NCI-H1048 (cell line): ENCODE results near the gene STRIP2.
"Not testable (repeated sequence)": the region's sequence is repeated elsewhere in the genome, so short reads cannot be mapped to it uniquely, and the experiment has no call there.

Source experiments
- DNase-seq: peaks from one replicate; lab custom pipeline; 2025; lab: John Stamatoyannopoulos, UW

STRIP2 gene, protein sequence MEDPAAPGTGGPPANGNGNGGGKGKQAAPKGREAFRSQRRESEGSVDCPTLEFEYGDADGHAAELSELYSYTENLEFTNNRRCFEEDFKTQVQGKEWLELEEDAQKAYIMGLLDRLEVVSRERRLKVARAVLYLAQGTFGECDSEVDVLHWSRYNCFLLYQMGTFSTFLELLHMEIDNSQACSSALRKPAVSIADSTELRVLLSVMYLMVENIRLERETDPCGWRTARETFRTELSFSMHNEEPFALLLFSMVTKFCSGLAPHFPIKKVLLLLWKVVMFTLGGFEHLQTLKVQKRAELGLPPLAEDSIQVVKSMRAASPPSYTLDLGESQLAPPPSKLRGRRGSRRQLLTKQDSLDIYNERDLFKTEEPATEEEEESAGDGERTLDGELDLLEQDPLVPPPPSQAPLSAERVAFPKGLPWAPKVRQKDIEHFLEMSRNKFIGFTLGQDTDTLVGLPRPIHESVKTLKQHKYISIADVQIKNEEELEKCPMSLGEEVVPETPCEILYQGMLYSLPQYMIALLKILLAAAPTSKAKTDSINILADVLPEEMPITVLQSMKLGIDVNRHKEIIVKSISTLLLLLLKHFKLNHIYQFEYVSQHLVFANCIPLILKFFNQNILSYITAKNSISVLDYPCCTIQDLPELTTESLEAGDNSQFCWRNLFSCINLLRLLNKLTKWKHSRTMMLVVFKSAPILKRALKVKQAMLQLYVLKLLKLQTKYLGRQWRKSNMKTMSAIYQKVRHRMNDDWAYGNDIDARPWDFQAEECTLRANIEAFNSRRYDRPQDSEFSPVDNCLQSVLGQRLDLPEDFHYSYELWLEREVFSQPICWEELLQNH

GRCh38 chr7:129433847-129434674, at the start of gene STRIP2:
Gene STRIP2 (plus strand): TSS chr7:129434432. CDS start chr7:129434473, 41 bp downstream.
- DNase-seq, result peak; percentile 56

GRCh38 chr7:129385116-129385515, 49.1 kb upstream of the STRIP2 start:
- DNase-seq, result no peak

DNA sequence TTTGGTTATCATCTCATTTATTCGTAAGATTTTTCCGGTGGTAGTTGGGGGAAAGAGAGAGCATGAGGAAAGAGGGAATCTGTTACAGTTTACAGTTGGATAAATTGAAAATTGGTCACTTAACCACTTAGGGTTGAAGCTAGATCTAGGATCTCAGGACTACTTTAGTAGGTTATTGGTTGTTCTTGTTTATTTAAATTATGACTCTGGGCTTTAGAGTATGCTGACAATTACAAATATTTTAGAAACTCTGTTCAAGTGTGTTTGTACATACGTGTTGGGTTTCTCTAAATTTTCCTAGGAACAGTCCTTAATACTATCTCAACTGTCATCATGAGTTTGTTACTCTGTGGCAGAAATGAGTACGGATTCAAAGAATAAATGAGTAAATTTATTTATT, 48.6 kb upstream of the STRIP2 start:
- DNase-seq, result no peak

- DNase-seq, result no peak
Measured at GRCh38 chr7:129386506-129386905, 47.7 kb upstream of the STRIP2 start.

GRCh38 chr7:129387537-129387936, 46.7 kb upstream of the STRIP2 start:
- no peak for DNase-seq

- DNase-seq, result no peak
Measured at GRCh38 chr7:129388333-129389098, 45.7 kb upstream of the STRIP2 start.

GRCh38 chr7:129389829-129390228, 44.4 kb upstream of the STRIP2 start:
- DNase-seq, result no peak

GRCh38 chr7:129390314-129390713, 43.9 kb upstream of the STRIP2 start:
- no peak for DNase-seq

DNA sequence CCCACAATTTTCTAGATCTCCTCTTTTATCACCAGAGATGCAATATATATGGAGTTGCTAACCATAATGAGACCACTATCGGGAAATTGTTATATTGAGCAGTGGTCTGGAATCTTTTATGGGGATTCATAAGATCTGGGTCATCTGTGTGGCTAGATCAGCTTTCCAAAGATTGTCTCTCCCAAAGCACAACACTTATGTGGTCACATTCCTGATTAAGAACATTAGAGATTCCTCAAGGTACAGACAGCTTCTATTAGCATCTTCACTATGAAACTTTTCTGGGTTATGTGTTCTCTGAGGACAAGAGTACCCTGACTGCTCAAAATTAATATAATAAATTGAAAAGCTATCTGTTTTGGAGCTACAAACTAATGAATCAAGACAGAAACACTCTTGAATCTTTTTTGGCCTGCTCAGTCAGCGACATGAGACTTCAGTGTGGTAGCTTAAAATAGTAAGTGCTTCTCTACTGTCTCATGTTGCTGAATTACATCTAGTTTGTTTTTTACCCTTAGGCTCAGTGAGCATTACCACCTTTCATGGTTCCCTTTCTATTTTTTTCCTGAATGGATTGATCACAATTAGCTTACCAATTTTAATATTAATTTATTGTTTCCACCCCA, 42.6 kb upstream of the STRIP2 start:
- no peak for DNase-seq

DNA sequence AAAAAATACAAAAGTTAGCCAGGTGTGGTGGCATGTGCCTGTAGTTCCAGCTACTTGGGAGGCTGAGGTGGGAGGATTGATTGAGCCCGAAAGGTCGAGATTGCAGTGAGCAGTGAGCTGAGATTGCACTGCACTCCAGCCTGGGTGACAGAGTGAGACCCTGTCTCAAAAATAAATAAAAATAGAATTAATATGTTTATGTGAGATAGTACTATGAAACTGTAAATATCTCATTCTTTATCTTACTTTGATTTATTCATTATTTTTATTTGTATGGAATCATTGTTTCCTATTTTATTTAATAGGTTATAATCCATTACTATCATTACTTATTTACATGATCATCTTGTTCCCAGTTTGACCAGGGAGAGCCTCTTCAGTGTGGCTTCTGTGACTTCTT, 41.0 kb upstream of the STRIP2 start:
- DNase-seq, result no peak

GRCh38 chr7:129394101-129394500, 40.1 kb upstream of the STRIP2 start:
- no peak for DNase-seq

DNA sequence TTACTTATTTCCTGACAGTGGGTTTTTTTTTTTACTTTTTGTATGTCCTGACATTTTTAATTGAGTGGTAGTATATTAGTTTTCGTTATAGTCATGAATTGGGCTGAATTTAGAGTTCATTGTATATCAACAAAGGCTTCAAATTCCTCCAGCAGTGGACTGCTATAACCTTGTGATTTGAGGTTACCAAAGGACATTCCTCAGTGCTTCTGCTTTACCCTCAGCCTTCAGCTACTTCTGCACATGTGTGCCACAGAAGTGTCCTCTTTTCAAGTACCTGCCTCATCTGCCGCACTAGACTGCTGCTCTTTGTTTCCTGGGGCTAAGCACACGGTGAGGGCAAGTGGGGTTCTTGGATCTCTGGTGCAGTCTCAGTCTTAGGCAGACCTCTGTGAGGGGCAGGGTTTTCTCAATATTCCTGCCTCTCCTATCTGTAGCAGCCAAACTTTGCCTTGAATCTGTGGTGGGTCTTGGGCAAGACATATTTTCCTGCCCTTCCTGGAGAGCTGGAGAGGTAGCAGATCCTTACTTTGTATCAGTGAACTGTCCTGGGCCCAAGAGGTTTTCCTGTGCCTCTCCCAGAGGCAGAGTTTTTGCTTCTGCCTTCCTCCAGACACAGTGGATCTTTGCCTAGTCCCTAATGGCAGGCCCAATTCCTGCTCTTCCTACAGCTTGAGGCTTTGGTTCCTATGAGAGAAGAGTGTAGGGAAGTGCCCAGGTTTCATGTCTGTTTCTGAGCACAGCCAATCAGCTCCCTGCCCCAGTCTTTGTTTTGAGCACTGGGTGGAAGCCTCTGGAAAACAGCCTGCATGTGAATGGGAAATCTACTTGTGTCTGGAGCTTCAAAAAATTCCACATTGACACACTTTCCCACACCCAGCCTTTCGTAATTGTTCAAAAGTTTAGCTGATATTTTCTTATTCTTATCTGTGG, 39.0 kb upstream of the STRIP2 start:
- no peak for DNase-seq

DNA sequence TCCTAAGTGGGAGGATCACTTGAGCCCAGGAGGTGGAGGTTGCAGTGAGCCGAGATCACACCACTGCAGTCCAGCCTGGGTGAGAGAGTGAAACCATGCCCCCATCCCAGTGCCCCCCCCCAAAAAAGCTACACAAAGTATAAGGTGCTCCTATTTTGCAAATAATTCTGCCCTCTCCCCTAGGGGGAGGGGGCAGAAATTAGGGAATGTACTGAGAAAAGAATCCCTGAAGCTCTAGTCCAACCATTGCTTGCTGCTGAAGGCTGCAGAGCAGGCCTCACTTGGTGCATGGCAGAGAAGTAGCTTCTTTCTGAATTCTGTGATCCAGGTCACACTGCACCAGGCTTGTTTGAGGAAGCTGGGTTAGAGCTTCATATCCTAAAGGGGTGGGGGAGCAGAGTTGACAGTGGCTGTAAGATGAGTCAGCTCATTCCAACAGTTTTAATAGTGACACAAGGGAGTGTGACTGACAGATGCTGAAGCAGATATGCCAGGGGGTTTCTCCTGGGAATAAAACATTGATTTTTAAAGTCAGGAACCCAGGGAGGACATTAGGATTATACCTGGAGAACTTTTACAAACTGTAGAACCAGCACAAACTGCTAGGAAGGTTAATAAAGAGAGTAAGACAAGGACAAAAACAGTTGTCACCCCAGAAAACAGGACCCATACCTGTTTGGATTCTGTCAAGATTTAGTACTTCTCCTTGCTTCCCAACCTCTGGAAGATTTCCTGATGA, 32.8 kb upstream of the STRIP2 start:
- DNase-seq, result no peak

- no peak for DNase-seq
Measured at GRCh38 chr7:129401967-129402860, 32.0 kb upstream of the STRIP2 start.

GRCh38 chr7:129405527-129405926, 28.7 kb upstream of the STRIP2 start:
- no peak for DNase-seq

GRCh38 chr7:129410238-129410637, 24.0 kb upstream of the STRIP2 start:
- not testable (repeated sequence) for DNase-seq

- no peak for DNase-seq
Measured at GRCh38 chr7:129412501-129412900, 21.7 kb upstream of the STRIP2 start.

DNA sequence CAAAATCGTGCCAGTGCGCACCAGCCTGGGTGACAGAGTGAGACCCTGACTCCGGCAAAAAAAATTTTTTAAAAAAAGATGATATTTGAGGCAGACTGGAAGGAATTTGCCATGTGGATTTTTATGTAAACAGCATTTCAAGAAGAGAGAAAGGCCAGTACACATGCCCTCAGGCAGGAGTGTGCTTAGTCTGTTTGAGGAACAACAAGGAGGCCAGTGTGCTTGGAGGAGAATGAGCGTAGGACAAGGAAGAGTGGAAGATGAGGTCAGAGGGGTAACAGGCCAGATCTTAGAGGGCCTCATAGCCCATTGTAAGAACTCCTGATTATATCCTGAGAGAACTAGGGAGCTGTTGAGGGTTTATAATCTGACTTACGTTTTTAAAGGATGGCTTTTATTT, 17.2 kb upstream of the STRIP2 start:
- no peak for DNase-seq
